ENCODE results near the gene SH3PXD2A.

SH3PXD2A gene

DNA sequence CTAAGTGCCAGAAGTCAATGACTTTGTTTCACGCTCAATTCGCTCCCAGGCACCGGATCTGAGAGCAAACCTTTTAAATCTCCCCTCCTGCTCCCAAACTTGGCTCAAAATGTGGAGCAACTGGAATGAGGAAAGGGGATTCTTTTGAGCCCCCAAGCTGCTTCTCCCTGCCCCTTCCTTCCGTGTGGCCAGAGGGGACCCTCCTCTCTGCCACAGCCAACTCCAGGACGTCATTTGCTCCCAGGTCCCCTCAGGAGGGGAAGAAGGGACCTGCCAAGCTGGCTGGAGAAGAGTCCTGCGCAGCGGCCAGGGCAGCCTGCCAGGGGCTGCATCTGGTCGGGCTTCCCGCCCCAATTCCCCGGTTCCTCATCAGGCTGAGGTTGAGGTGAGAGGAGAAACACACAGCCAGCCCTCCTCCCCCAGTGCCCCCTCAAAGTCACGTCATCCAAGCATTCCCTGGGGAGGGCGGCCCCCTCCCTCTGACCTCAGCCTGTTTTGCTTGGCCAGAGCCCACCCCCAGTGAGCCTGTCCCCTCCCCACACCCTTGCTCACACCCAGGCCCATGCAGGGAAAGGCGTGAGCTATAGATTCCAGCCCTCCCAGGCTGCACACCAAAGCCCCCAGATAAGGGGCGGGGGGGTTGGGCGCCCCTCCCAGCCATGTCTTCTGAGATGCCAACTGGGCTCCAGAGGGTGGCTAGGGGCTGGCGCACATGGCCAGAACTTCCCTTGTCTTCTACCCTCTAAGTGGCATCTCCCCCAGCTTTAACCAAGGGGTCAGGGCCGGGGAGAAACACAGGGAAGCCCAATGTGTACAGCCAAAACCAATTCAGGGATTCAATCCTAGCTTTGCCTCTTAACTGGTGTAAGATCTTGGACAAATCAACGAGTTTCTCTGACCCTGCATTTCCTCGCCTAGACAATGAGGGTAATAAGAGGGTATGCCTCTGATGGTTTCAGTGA is 35.0 kb downstream of the SH3PXD2A start:
- Histone ChIP-seq H3K4me2 (ENCODE audit: low read length) (no peak overlapping the region), H3K27me3 (ENCODE audit: insufficient read depth, low read length, poor library complexity) (no peaks in the 10 kb centered on the region), H3K56ac (ENCODE audit: low read length) (peak overlapping the region; percentile 2), H3K4ac (ENCODE audit: low read depth, low read length) (no peak overlapping the region), H4K5ac (ENCODE audit: low read length) (no peak overlapping the region), H3K36me3 (ENCODE audit: control insufficient read depth, insufficient read depth, low read length) (no peaks in the 10 kb centered on the region), H2BK120ac (ENCODE audit: low read depth, low read length) (no peak overlapping the region), H3K79me2 (ENCODE audit: control insufficient read depth, insufficient read depth, low read length) (peaks cover 2% of the 10 kb centered on the region), H3K9ac (ENCODE audit: low read length) (peak overlapping the region; percentile 32), H3K4me3 (ENCODE audit: low read length) (no peak overlapping the region), H3K18ac (ENCODE audit: low read length) (peak overlapping the region; percentile 13), H3K79me1 (ENCODE audit: low read length) (peaks cover 4% of the 10 kb centered on the region), H4K8ac (ENCODE audit: low read depth, low read length) (no peak overlapping the region), H3K4me1 (ENCODE audit: control insufficient read depth, low read depth, low read length) (peaks cover 11% of the 10 kb centered on the region), H3K23ac (ENCODE audit: low read length) (no peak overlapping the region), H2BK15ac (replicated peaks; ENCODE audit: low read depth) (no peak overlapping the region), H2BK5ac (ENCODE audit: low read length) (no peak overlapping the region), H3K27ac (ENCODE audit: low read depth, low read length) (no peak overlapping the region), H2AK5ac (ENCODE audit: low read length) (no peak overlapping the region)
- no peak for DNase-seq
- WGBS (ENCODE audit: extremely low coverage, insufficient coverage, low lambda C conversion rate), result no CpG with 5 or more reads among the region's 19 CpGs

DNA sequence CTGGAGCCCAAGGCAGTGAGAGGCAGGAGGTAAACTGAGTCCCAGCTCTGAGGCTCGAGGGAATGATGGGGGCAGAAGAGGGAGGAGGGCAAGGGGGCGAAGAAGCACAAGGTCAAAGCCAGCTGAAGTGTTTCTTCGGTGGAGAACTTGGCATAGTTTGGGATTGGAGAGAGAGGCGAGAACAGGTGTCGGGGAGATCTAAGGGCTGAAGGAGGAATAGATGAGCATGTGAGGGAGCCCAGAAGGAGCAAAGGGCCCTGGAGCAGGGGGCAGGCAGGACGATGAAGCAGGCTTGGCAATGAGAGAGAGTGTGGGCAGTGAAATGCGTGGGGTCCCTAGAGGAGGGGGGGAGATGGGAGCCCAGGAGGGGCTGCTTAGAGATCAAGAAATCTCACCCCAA is 35.9 kb downstream of the SH3PXD2A start:
- Histone ChIP-seq H3K79me1 (ENCODE audit: low read length) (peaks cover 4% of the 10 kb centered on the region), H2AK5ac (ENCODE audit: low read length) (no peak overlapping the region), H3K27me3 (ENCODE audit: insufficient read depth, low read length, poor library complexity) (no peaks in the 10 kb centered on the region), H4K8ac (ENCODE audit: low read depth, low read length) (no peak overlapping the region), H3K23ac (ENCODE audit: low read length) (no peak overlapping the region), H3K4me2 (ENCODE audit: low read length) (no peak overlapping the region), H2BK5ac (ENCODE audit: low read length) (no peak overlapping the region), H2BK120ac (ENCODE audit: low read depth, low read length) (no peak overlapping the region), H3K36me3 (ENCODE audit: control insufficient read depth, insufficient read depth, low read length) (no peaks in the 10 kb centered on the region), H3K4ac (ENCODE audit: low read depth, low read length) (no peak overlapping the region), H2BK15ac (replicated peaks; ENCODE audit: low read depth) (no peak overlapping the region), H3K56ac (ENCODE audit: low read length) (no peak overlapping the region), H3K27ac (ENCODE audit: low read depth, low read length) (no peak overlapping the region), H3K4me1 (ENCODE audit: control insufficient read depth, low read depth, low read length) (peaks cover 11% of the 10 kb centered on the region), H4K5ac (ENCODE audit: low read length) (no peak overlapping the region), H3K4me3 (ENCODE audit: low read length) (no peak overlapping the region), H3K79me2 (ENCODE audit: control insufficient read depth, insufficient read depth, low read length) (peaks cover under 1% of the 10 kb centered on the region), H3K18ac (ENCODE audit: low read length) (no peak overlapping the region), H3K9ac (ENCODE audit: low read length) (no peak overlapping the region)
- DNase-seq, result no peak
- WGBS (ENCODE audit: extremely low coverage, insufficient coverage, low lambda C conversion rate), result no CpG with 5 or more reads among the region's 7 CpGs

DNA sequence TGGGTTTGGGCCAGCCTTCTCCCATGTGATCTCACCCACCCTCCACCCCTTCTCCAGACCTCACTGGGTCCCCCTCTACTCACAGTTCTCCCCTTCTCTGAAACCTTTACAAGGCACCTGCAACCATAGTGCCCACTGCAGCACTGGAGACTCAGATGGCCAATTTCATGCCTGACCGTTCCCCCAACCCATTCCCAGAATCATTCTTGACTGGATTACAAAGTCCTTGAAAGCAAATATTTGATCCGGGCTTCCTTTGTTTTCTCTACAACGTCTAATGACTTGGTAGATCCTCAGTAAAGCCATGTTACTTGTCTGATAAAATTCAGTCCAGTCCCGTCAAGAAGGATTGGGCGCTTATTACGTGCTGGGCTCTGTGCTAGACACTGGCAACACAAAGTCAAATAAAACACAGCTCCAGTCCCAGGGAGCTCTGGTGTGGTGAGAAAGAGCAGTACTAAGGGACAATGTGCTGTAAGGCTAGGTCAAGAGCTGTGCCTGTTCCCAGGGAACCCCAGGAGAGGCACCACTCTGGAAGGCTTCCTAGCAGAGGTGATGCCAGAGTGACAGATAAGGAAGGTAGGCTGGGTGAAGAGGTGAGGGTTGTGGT is 36.5 kb downstream of the SH3PXD2A start:
- no CpG with 5 or more reads among the region's 6 CpGs for WGBS (ENCODE audit: extremely low coverage, insufficient coverage, low lambda C conversion rate)
- no peak overlapping the region for H3K27ac ChIP-seq (ENCODE audit: low read depth, low read length)
- no peak overlapping the region for H4K8ac ChIP-seq (ENCODE audit: low read depth, low read length)
- H3K23ac ChIP-seq (ENCODE audit: low read length), result no peak overlapping the region
- H3K56ac ChIP-seq (ENCODE audit: low read length), result peak overlapping the region; percentile 40
- H3K9ac ChIP-seq (ENCODE audit: low read length), result no peak overlapping the region
- peaks cover 4% of the 10 kb centered on the region for H3K79me1 ChIP-seq (ENCODE audit: low read length)
- no peaks in the 10 kb centered on the region for H3K79me2 ChIP-seq (ENCODE audit: control insufficient read depth, insufficient read depth, low read length)
- H3K4me3 ChIP-seq (ENCODE audit: low read length), result no peak overlapping the region
- no peak overlapping the region for H3K4ac ChIP-seq (ENCODE audit: low read depth, low read length)
- no peak overlapping the region for H2BK120ac ChIP-seq (ENCODE audit: low read depth, low read length)
- H3K4me1 ChIP-seq (ENCODE audit: control insufficient read depth, low read depth, low read length), result peaks cover 11% of the 10 kb centered on the region
- H3K36me3 ChIP-seq (ENCODE audit: control insufficient read depth, insufficient read depth, low read length), result no peaks in the 10 kb centered on the region
- H2AK5ac ChIP-seq (ENCODE audit: low read length), result no peak overlapping the region
- no peak overlapping the region for H4K5ac ChIP-seq (ENCODE audit: low read length)
- no peak overlapping the region for H3K4me2 ChIP-seq (ENCODE audit: low read length)
- no peaks in the 10 kb centered on the region for H3K27me3 ChIP-seq (ENCODE audit: insufficient read depth, low read length, poor library complexity)
- no peak for DNase-seq
- no peak overlapping the region for H2BK5ac ChIP-seq (ENCODE audit: low read length)
- no peak overlapping the region for H2BK15ac ChIP-seq (replicated peaks; ENCODE audit: low read depth)
- H3K18ac ChIP-seq (ENCODE audit: low read length), result no peak overlapping the region

DNA sequence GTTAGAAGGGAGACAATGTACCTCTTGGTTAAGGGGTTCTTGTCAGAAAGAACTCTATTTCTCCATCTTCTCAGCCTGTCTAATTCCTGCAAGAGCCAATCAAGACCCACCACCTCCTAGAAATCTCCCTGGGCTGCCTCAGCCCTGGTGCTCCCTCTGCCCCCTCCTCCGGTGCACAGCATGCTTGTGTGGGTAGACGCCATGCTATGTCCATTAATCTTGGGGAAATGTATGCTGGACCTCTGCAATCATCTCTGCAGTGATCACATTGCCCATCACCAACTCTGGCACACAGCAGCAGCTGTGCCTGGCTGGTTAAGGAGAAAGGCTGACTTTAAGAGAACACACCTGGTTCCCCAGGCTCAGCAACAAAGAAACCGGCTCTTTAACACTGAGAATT is 37.3 kb downstream of the SH3PXD2A start:
- Histone ChIP-seq H3K4me1 (ENCODE audit: control insufficient read depth, low read depth, low read length) (peaks cover 11% of the 10 kb centered on the region), H3K36me3 (ENCODE audit: control insufficient read depth, insufficient read depth, low read length) (no peaks in the 10 kb centered on the region), H3K18ac (ENCODE audit: low read length) (no peak overlapping the region), H3K9ac (ENCODE audit: low read length) (no peak overlapping the region), H2BK5ac (ENCODE audit: low read length) (no peak overlapping the region), H2BK15ac (replicated peaks; ENCODE audit: low read depth) (no peak overlapping the region), H3K27me3 (ENCODE audit: insufficient read depth, low read length, poor library complexity) (no peaks in the 10 kb centered on the region), H3K27ac (ENCODE audit: low read depth, low read length) (no peak overlapping the region), H3K4me3 (ENCODE audit: low read length) (no peak overlapping the region), H3K79me1 (ENCODE audit: low read length) (peaks cover 4% of the 10 kb centered on the region), H3K79me2 (ENCODE audit: control insufficient read depth, insufficient read depth, low read length) (no peaks in the 10 kb centered on the region), H4K5ac (ENCODE audit: low read length) (no peak overlapping the region), H3K23ac (ENCODE audit: low read length) (no peak overlapping the region), H3K4me2 (ENCODE audit: low read length) (no peak overlapping the region), H3K4ac (ENCODE audit: low read depth, low read length) (no peak overlapping the region), H2AK5ac (ENCODE audit: low read length) (no peak overlapping the region), H2BK120ac (ENCODE audit: low read depth, low read length) (no peak overlapping the region), H4K8ac (ENCODE audit: low read depth, low read length) (no peak overlapping the region), H3K56ac (ENCODE audit: low read length) (peak overlapping the region; percentile 56)
- no CpG with 5 or more reads among the region's 3 CpGs for WGBS (ENCODE audit: extremely low coverage, insufficient coverage, low lambda C conversion rate)
- no peak for DNase-seq

DNA sequence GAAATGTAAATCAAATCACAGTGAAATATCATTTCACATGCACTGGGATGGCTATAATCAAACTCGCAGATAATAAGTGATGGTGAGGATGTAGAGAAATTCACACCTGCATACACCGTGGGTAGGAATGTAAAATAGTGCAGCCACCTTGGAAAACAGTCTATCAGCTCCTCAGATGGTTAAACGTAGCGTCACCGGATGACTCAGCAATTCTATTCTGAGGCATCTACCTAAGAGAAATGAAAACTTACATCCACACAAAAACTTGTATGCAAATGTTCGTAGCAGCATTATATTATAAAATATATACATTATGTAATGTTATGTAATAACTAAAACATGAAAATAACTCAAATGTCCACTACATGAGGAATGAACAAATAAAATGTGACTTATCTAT is 38.9 kb downstream of the SH3PXD2A start:
- Histone ChIP-seq H2AK5ac (ENCODE audit: low read length) (no peak overlapping the region), H2BK120ac (ENCODE audit: low read depth, low read length) (no peak overlapping the region), H2BK15ac (replicated peaks; ENCODE audit: low read depth) (no peak overlapping the region), H4K8ac (ENCODE audit: low read depth, low read length) (no peak overlapping the region), H3K56ac (ENCODE audit: low read length) (no peak overlapping the region), H3K4me1 (ENCODE audit: control insufficient read depth, low read depth, low read length) (peaks cover 7% of the 10 kb centered on the region), H3K4me3 (ENCODE audit: low read length) (no peak overlapping the region), H4K5ac (ENCODE audit: low read length) (no peak overlapping the region), H3K27ac (ENCODE audit: low read depth, low read length) (no peak overlapping the region), H3K27me3 (ENCODE audit: insufficient read depth, low read length, poor library complexity) (no peaks in the 10 kb centered on the region), H3K79me2 (ENCODE audit: control insufficient read depth, insufficient read depth, low read length) (no peaks in the 10 kb centered on the region), H2BK5ac (ENCODE audit: low read length) (no peak overlapping the region), H3K23ac (ENCODE audit: low read length) (no peak overlapping the region), H3K4ac (ENCODE audit: low read depth, low read length) (no peak overlapping the region), H3K18ac (ENCODE audit: low read length) (no peak overlapping the region), H3K36me3 (ENCODE audit: control insufficient read depth, insufficient read depth, low read length) (no peaks in the 10 kb centered on the region), H3K79me1 (ENCODE audit: low read length) (peaks cover 5% of the 10 kb centered on the region), H3K4me2 (ENCODE audit: low read length) (no peak overlapping the region), H3K9ac (ENCODE audit: low read length) (no peak overlapping the region)
- no peak for DNase-seq
- no CpG with 5 or more reads among the region's 6 CpGs for WGBS (ENCODE audit: extremely low coverage, insufficient coverage, low lambda C conversion rate)
